K562 (cell line): ENCODE results near the gene ZNF490. TPM values are rescaled to one million over a fixed set of nuclear protein-coding genes. Genes with fewer than 3 reads are reported as not detected.

Experiments used
- ATAC-seq: fragments of 200-7000 bp; cut with Tn5 transposase; 3 replicates; pipeline ENCODE4 v1.9.1; 2020; ENCODE audit warnings: moderate library complexity
- BruUV-seq: library from RNA; stranded (reverse); fragments of 400-500 nt; replicated peaks from 2 replicates; lab custom pipeline; 2021; lab: Mats Ljungman, UMichigan
- CTCF ChIA-PET: fragments of 300-600 bp; formaldehyde crosslinking; extraction: SDS; loops from one replicate; lab custom pipeline; 2021; ENCODE audit warnings: low intra/inter-chr PET ratio; lab: Yijun Ruan, JAX
- POLR2A ChIA-PET: fragments of 300-600, 350-650 bp; sonication (Branson Sonifier 250); formaldehyde crosslinking; extraction: SDS; loops from one replicate; lab custom pipeline; 2021; ENCODE audit warnings: antibody characterized with exemption, inconsistent platforms; lab: Yijun Ruan, JAX
- DNase-seq, 4 experiments: peaks; one replicate each; pipeline versions ENCODE4 v3.0.0 to v3.0.0-alpha.2; 2011 to 2018; ENCODE audit warnings: low spot score in 3 of 4, mixed read lengths in 3 of 4; ENCODE audit errors: extremely low read depth in 1 of 4
- FAIRE-seq: peaks from 2 replicates; lab custom pipeline; 2011; peaks lifted over from hg19 to GRCh38; lab: Jason Lieb, UNC
- H2AFZ ChIP-seq: 2 replicates; pipeline ENCODE4 v1.6.0; 2011; ENCODE audit warnings: low read depth, low read length, control low read depth, inconsistent platforms
- H3K27ac ChIP-seq: fragments of 200-600 bp; 3 replicates; pipeline ENCODE4 v1.8.0; 2011; ENCODE audit warnings: low read depth, mild to moderate bottlenecking, control low read depth, inconsistent platforms, low read length, moderate library complexity, mixed read lengths; ENCODE audit errors: extremely low read depth
- H3K27me3 ChIP-seq, 2 experiments: fragments of 300-600 bp in 1 of 2; 2 replicates in 1 of 2; 3 replicates in 1 of 2; pipeline versions ENCODE4 v1.6.0 to v1.8.0; 2011; ENCODE audit warnings: inconsistent platforms in 2 of 2, low read length in 2 of 2, mild to moderate bottlenecking in 1 of 2, mixed read lengths in 1 of 2, moderate library complexity in 1 of 2; ENCODE audit not compliant: control insufficient read depth in 2 of 2, insufficient read depth in 2 of 2
- H3K36me3 ChIP-seq: fragments of 300-600 bp; 3 replicates; pipeline ENCODE4 v1.8.0; 2011; ENCODE audit warnings: mild to moderate bottlenecking, low read length, inconsistent platforms; ENCODE audit not compliant: control insufficient read depth, insufficient read depth
- H3K4me1 ChIP-seq, 2 experiments: fragments of 200-600 bp in 1 of 2; replicated peaks in 1 of 2; 2 replicates in 1 of 2; 3 replicates in 1 of 2; pipeline versions ENCODE4 v1.5.1 to v1.8.0; 2011; ENCODE audit warnings: inconsistent platforms in 2 of 2, low read length in 2 of 2, mild to moderate bottlenecking in 1 of 2, mixed read lengths in 1 of 2, moderate library complexity in 1 of 2; ENCODE audit not compliant: control insufficient read depth in 2 of 2, insufficient read depth in 2 of 2
- H3K4me2 ChIP-seq: 2 replicates; pipeline ENCODE4 v1.6.1; 2011; ENCODE audit warnings: low read length, control low read depth, inconsistent platforms, mixed read lengths; ENCODE audit not compliant: insufficient read depth
- H3K4me3 ChIP-seq: fragments of 200-600 bp; sonication (generic), shearing (Covaris generic); 2 replicates; pipeline ENCODE4 v1.5.1; 2016; ENCODE audit warnings: control low read depth, inconsistent platforms
- H3K79me2 ChIP-seq: fragments of 200-600 bp; 3 replicates; pipeline ENCODE4 v1.8.0; 2011; ENCODE audit warnings: low read length, inconsistent platforms; ENCODE audit not compliant: control insufficient read depth, insufficient read depth
- H3K9ac ChIP-seq, 2 experiments: 2 replicates each; pipeline versions ENCODE4 v1.6.0 to v1.6.1; 2011; ENCODE audit warnings: low read depth in 2 of 2, low read length in 2 of 2, control low read depth in 1 of 2, inconsistent platforms in 1 of 2, mild to moderate bottlenecking in 1 of 2, mixed read lengths in 1 of 2; ENCODE audit not compliant: insufficient read depth in 1 of 2
- H3K9me1 ChIP-seq: one replicate; pipeline ENCODE4 v1.6.0; 2011; ENCODE audit warnings: inconsistent platforms, mild to moderate bottlenecking, low read length, moderate library complexity; ENCODE audit not compliant: control insufficient read depth, insufficient read depth
- H3K9me3 ChIP-seq: replicated peaks from 2 replicates; pipeline ENCODE4 v1.5.1; 2011; ENCODE audit warnings: low read depth, low read length, inconsistent platforms; ENCODE audit not compliant: control insufficient read depth, insufficient read depth
- H4K20me1 ChIP-seq: replicated peaks from 2 replicates; pipeline ENCODE4 v1.6.1; 2011; ENCODE audit warnings: low read length, inconsistent platforms, mixed read lengths; ENCODE audit not compliant: control insufficient read depth, insufficient read depth
- NR1H2 ChIP-seq: sonication (generic); formaldehyde crosslinking; IDR thresholded peaks from 2 replicates; pipeline ENCODE4 v1.4.0; 2020; ENCODE audit warnings: mild to moderate bottlenecking, missing genetic modification reagents
- REST ChIP-seq, 2 experiments: fragments of 450-650 bp; formaldehyde crosslinking in 1 of 2; IDR thresholded peaks; 2 replicates each; pipeline versions ENCODE4 v1.4.0 to v1.6.1; 2014 to 2020; ENCODE audit warnings: mild to moderate bottlenecking in 2 of 2, borderline replicate concordance in 1 of 2, low read depth in 1 of 2
- SMARCB1 ChIP-seq: IDR thresholded peaks from 2 replicates; pipeline ENCODE4 v1.6.1; 2011; ENCODE audit warnings: improper control_type of control experiment, low read depth; ENCODE audit not compliant: insufficient read length
- ZNF121 ChIP-seq: sonication (generic); formaldehyde crosslinking; conservative IDR thresholded peaks from 2 replicates; pipeline ENCODE4 v1.8.0; 2022; ENCODE audit warnings: missing genetic modification reagents
- WGBS: fragments of 100-300 bp; shearing (Covaris generic); methylation state at CpG from one replicate; pipeline ENCODE4 v1.1.6; 2016; ENCODE audit warnings: low coverage, mixed read lengths; ENCODE audit not compliant: insufficient coverage; ENCODE audit errors: missing lambda C conversion rate; 5-methylcytosine and 5-hydroxymethylcytosine counted together
- in situ Hi-C: fragments of 300-500 bp; cut with MboI; formaldehyde crosslinking; loops from 4 replicates; pipeline ENCODE4 v1.15.0; 2018; ENCODE audit warnings: inconsistent platforms, mixed read lengths
- intact Hi-C: fragments of 100-400 bp; cut with micrococcal nuclease; formaldehyde crosslinking; loops from 2 replicates; pipeline ENCODE4 v1.14.2; 2022
- polyA plus RNA-seq, 8 experiments: library from polyadenylated mRNA; depleted of rRNA in 4 of 8; stranded (reverse) in 5 of 8; unstranded in 3 of 8; fragments of >200 nt; fragmentation: Nextera tagmentation in 2 of 8; fragmentation: Illumina TruSeq in 1 of 8; extraction: Ambion mirVana in 2 of 8; extraction: Trizol in 1 of 8; gene quantifications; 2 replicates each; pipeline versions ENCODE4 v1.2.1 to v1.2.3, GENCODE V29; 2011 to 2014; ENCODE audit warnings: inconsistent platforms in 1 of 8, missing spikeins in 1 of 8
- total RNA-seq, 7 experiments: library from RNA; depleted of rRNA in 6 of 7; stranded (reverse); fragments of >200 nt in 6 of 7; fragmentation: Illumina TruSeq in 2 of 7; extraction: Trizol in 2 of 7; gene quantifications; 2 replicates each; pipeline versions ENCODE4 v1.2.1 to v1.2.3, GENCODE V29; 2011 to 2021; ENCODE audit warnings: low replicate concordance in 1 of 7

Gene ZNF490
- total and polyA plus RNA-seq, 9 of the 15 experiments (the other 6 are each of a cell fraction or from before 2014, with no cell fraction given): 0.90 to 8.3 (median 4.4) TPM

GRCh38 chr19:12611361-12611699 lies 717 bp upstream of the ZNF490 start (continued):
- no peak for TF ChIP-seq REST (IDR thresholded peaks at IDR 0.05; ENCODE audit: borderline replicate concordance)
- no peak for TF ChIP-seq REST (CRISPR knock-in tag; IDR thresholded peaks at IDR 0.05; ENCODE audit: low read depth)
- TF ChIP-seq NR1H2: no peak

GRCh38 chr19:12607631-12608030 lies 3.0 kb downstream of the ZNF490 start:
- FAIRE-seq (no peak), ATAC-seq (no peak), DNase-seq (no peak)
- CTCF ChIA-PET: no interaction called here
- H3K9me3 ChIP-seq: no peaks in the 10 kb centered on the region
- intact Hi-C loops (no loop called here), in situ Hi-C loops (no loop called here)
- BruUV-seq: no TSS peak
- H3K27ac ChIP-seq: no peak overlapping the region
- H3K27me3 ChIP-seq: no peaks in the 10 kb centered on the region
- H3K36me3 ChIP-seq: peaks cover 15% of the 10 kb centered on the region; the same call in 2 of the 3 replicates
- peaks cover 32% of the 10 kb centered on the region for H3K79me2 ChIP-seq
- H3K4me1 ChIP-seq: peaks cover 0 to 7% of the 10 kb centered on the region in 2 experiments; a peak in 3 of 5 replicates
- WGBS: 73% methylated on average over 3 of the region's 3 CpGs
- no peak overlapping the region for H3K4me3 ChIP-seq
- H3K9me1 ChIP-seq: no peaks in the 10 kb centered on the region
- H4K20me1 ChIP-seq: no peaks in the 10 kb centered on the region
- POLR2A ChIA-PET: interaction anchor here (0.6 to 0.7 kb wide), 2 partner anchors 25 to 310 kb away, joined by 3 read pairs; no protein-coding TSS in a partner anchor
- no peak overlapping the region for H3K9ac ChIP-seq
- H2AFZ ChIP-seq: no peak overlapping the region
- peak; percentile 66 for TF ChIP-seq ZNF121 (CRISPR knock-in tag)
- TF ChIP-seq SMARCB1: no peak
- no peak overlapping the region for H3K4me2 ChIP-seq
